Measurements from ENCODE around the gene DGUOK.

DGUOK gene

GRCh38 chr2:73928963-73929347, 2.3 kb downstream of the DGUOK start:
- H3K4me2 ChIP-seq (ENCODE audit: low read length) = peak overlapping the region; percentile 57

GRCh38 chr2:73930386-73930785, 3.7 kb downstream of the DGUOK start:
- H2AFZ ChIP-seq (ENCODE audit: low read depth, low read length) = no peak overlapping the region
- H3K36me3 ChIP-seq (replicated peaks; ENCODE audit: low read depth, low read length) = peaks cover 10% of the 10 kb centered on the region
- H4K20me1 ChIP-seq (ENCODE audit: insufficient read depth, low read length) = peaks cover 61% of the 10 kb centered on the region
- no peaks in the 10 kb centered on the region for H3K27me3 ChIP-seq (ENCODE audit: low read depth, low read length)
- peaks cover 29% of the 10 kb centered on the region for H3K4me1 ChIP-seq (ENCODE audit: low read length)
- peaks cover 86% of the 10 kb centered on the region for H3K79me2 ChIP-seq (ENCODE audit: low read length)
- no peak overlapping the region for H3K27ac ChIP-seq (ENCODE audit: low read length)
- no peak overlapping the region for H3K9ac ChIP-seq (ENCODE audit: low read length)
- no peaks in the 10 kb centered on the region for H3K9me3 ChIP-seq (ENCODE audit: insufficient read depth, low read length)
- H3K4me3 ChIP-seq (ENCODE audit: low read length) = no peak overlapping the region
- no peak overlapping the region for H3K4me2 ChIP-seq (ENCODE audit: low read length)
- no peak for TF ChIP-seq CTCF (IDR thresholded peaks at IDR 0.05; ENCODE audit: low read depth, low read length)
- no peak for TF ChIP-seq EZH2phosphoT487 (IDR thresholded peaks at IDR 0.05; ENCODE audit: low read depth)

More at GRCh38 chr2:73928963-73929347, 2.3 kb downstream of the DGUOK start:
- Histone ChIP-seq H3K79me2 (ENCODE audit: low read length) (peaks cover 71% of the 10 kb centered on the region), H3K27me3 (ENCODE audit: low read depth, low read length) (no peaks in the 10 kb centered on the region), H3K27ac (ENCODE audit: low read length) (no peak overlapping the region), H3K36me3 (replicated peaks; ENCODE audit: low read depth, low read length) (peaks cover 10% of the 10 kb centered on the region), H4K20me1 (ENCODE audit: insufficient read depth, low read length) (peaks cover 53% of the 10 kb centered on the region), H3K4me1 (ENCODE audit: low read length) (peaks cover 34% of the 10 kb centered on the region), H3K9me3 (ENCODE audit: insufficient read depth, low read length) (no peaks in the 10 kb centered on the region), H3K4me3 (ENCODE audit: low read length) (peak overlapping the region; percentile 35; the same call in 1 of the 2 replicates), H2AFZ (ENCODE audit: low read depth, low read length) (no peak overlapping the region), H3K9ac (ENCODE audit: low read length) (no peak overlapping the region)
- TF ChIP-seq CTCF (IDR thresholded peaks at IDR 0.05; ENCODE audit: low read depth, low read length) (no peak), EZH2phosphoT487 (IDR thresholded peaks at IDR 0.05; ENCODE audit: low read depth) (no peak)

- Histone ChIP-seq H3K27ac (ENCODE audit: low read length) (no peak overlapping the region), H4K20me1 (ENCODE audit: insufficient read depth, low read length) (peaks cover 75% of the 10 kb centered on the region), H2AFZ (ENCODE audit: low read depth, low read length) (no peak overlapping the region), H3K4me3 (ENCODE audit: low read length) (no peak overlapping the region), H3K4me2 (ENCODE audit: low read length) (no peak overlapping the region), H3K9ac (ENCODE audit: low read length) (no peak overlapping the region), H3K36me3 (replicated peaks; ENCODE audit: low read depth, low read length) (peaks cover 15% of the 10 kb centered on the region), H3K27me3 (ENCODE audit: low read depth, low read length) (no peaks in the 10 kb centered on the region), H3K9me3 (ENCODE audit: insufficient read depth, low read length) (no peaks in the 10 kb centered on the region), H3K79me2 (ENCODE audit: low read length) (peaks cover 98% of the 10 kb centered on the region), H3K4me1 (ENCODE audit: low read length) (peaks cover 29% of the 10 kb centered on the region)
- no peak for TF ChIP-seq EZH2phosphoT487 (IDR thresholded peaks at IDR 0.05; ENCODE audit: low read depth)
- TF ChIP-seq CTCF (IDR thresholded peaks at IDR 0.05; ENCODE audit: low read depth, low read length) = no peak
Observed at GRCh38 chr2:73931531-73932500, 5.1 kb downstream of the DGUOK start.

GRCh38 chr2:73933194-73933593, 6.5 kb downstream of the DGUOK start:
- TF ChIP-seq EZH2phosphoT487 (IDR thresholded peaks at IDR 0.05; ENCODE audit: low read depth) = no peak
- TF ChIP-seq CTCF (IDR thresholded peaks at IDR 0.05; ENCODE audit: low read depth, low read length) = no peak
- H3K9ac ChIP-seq (ENCODE audit: low read length) = no peak overlapping the region
- H3K4me2 ChIP-seq (ENCODE audit: low read length) = no peak overlapping the region
- peaks cover 25% of the 10 kb centered on the region for H3K36me3 ChIP-seq (replicated peaks; ENCODE audit: low read depth, low read length)
- no peaks in the 10 kb centered on the region for H3K27me3 ChIP-seq (ENCODE audit: low read depth, low read length)
- H3K27ac ChIP-seq (ENCODE audit: low read length) = no peak overlapping the region
- no peak overlapping the region for H3K4me3 ChIP-seq (ENCODE audit: low read length)
- H3K79me2 ChIP-seq (ENCODE audit: low read length) = peaks cover 98% of the 10 kb centered on the region
- H3K9me3 ChIP-seq (ENCODE audit: insufficient read depth, low read length) = no peaks in the 10 kb centered on the region
- no peak overlapping the region for H2AFZ ChIP-seq (ENCODE audit: low read depth, low read length)
- peaks cover 89% of the 10 kb centered on the region for H4K20me1 ChIP-seq (ENCODE audit: insufficient read depth, low read length)
- H3K4me1 ChIP-seq (ENCODE audit: low read length) = peaks cover 23% of the 10 kb centered on the region

All from OCI-LY3 (cell line).